Neural cell (in vitro differentiated cells): ENCODE measurements around the gene FGF4. TPM values are rescaled to one million over a fixed set of nuclear protein-coding genes. Genes with fewer than 3 reads are reported as not detected.

Source experiments
- H2AFZ ChIP-seq: fragments of 200-600, 300-800 bp; sonication (generic), shearing (Covaris generic); 2 replicates; pipeline ENCODE4 v1.6.0; 2014; ENCODE audit warnings: low read depth, mild to moderate bottlenecking, antibody characterized with exemption, low read length, moderate library complexity
- H3F3A ChIP-seq: fragments of 200-600 bp; shearing (Covaris generic); 2 replicates; pipeline ENCODE4 v1.6.1; 2016; ENCODE audit warnings: mild to moderate bottlenecking, moderate library complexity, mixed read lengths, antibody characterized with exemption, low read length; ENCODE audit not compliant: insufficient read depth, poor library complexity, severe bottlenecking
- H3K27ac ChIP-seq: fragments of 200-600, 300-800 bp; sonication (generic), shearing (Covaris generic); 2 replicates; pipeline ENCODE4 v1.5.1; 2014; ENCODE audit warnings: mild to moderate bottlenecking, low read length, moderate library complexity
- H3K27me3 ChIP-seq: fragments of 300-800, 200-600 bp; sonication (generic), shearing (Covaris generic); 2 replicates; pipeline ENCODE4 v1.6.0; 2014; ENCODE audit warnings: mild to moderate bottlenecking, low read depth, low read length, moderate library complexity; ENCODE audit not compliant: insufficient read depth
- H3K36me3 ChIP-seq: fragments of 300-800, 200-600 bp; sonication (generic), shearing (Covaris generic); 2 replicates; pipeline ENCODE4 v1.5.1; 2014; ENCODE audit warnings: mild to moderate bottlenecking, antibody characterized with exemption, low read length, moderate library complexity; ENCODE audit not compliant: insufficient read depth
- H3K4me2 ChIP-seq: fragments of 300-800, 200-600 bp; sonication (generic), shearing (Covaris generic); 2 replicates; pipeline ENCODE4 v1.6.0; 2014; ENCODE audit warnings: mild to moderate bottlenecking, low read length
- H3K4me3 ChIP-seq: fragments of 300-800, 200-600 bp; sonication (generic), shearing (Covaris generic); 2 replicates; pipeline ENCODE4 v1.5.1; 2014; ENCODE audit warnings: mild to moderate bottlenecking, low read length, moderate library complexity
- H3K79me2 ChIP-seq: fragments of 200-600 bp; shearing (Covaris generic); replicated peaks from 2 replicates; pipeline ENCODE4 v1.6.0; 2014; ENCODE audit warnings: mild to moderate bottlenecking, low read length, moderate library complexity; ENCODE audit not compliant: insufficient read depth
- H3K9ac ChIP-seq: fragments of 300-800, 200-600 bp; sonication (generic), shearing (Covaris generic); 2 replicates; pipeline ENCODE4 v1.6.1; 2016; ENCODE audit warnings: mild to moderate bottlenecking, low read length, mixed read lengths
- H3K9me2 ChIP-seq: fragments of 200-600 bp; shearing (Covaris generic); 2 replicates; pipeline ENCODE4 v1.6.1; 2016; ENCODE audit warnings: mild to moderate bottlenecking, low read length, mixed read lengths; ENCODE audit not compliant: insufficient read depth
- H3K9me3 ChIP-seq: fragments of 200-600, 300-800 bp; sonication (generic), shearing (Covaris generic); 2 replicates; pipeline ENCODE4 v1.6.1; 2016; ENCODE audit warnings: mild to moderate bottlenecking, mixed run types, low read length, moderate library complexity, mixed read lengths
- H4K20me1 ChIP-seq: fragments of 200-600 bp; shearing (Covaris generic); 2 replicates; pipeline ENCODE4 v1.6.1; 2016; ENCODE audit warnings: mild to moderate bottlenecking, mixed run types; ENCODE audit not compliant: insufficient read depth
- CTCF ChIP-seq: fragments of 450-650 bp; IDR thresholded peaks from 2 replicates; pipeline ENCODE4 v1.5.1; 2014; ENCODE audit warnings: antibody characterized with exemption, mild to moderate bottlenecking, moderate library complexity; ENCODE audit not compliant: poor library complexity, severe bottlenecking
- EP300 ChIP-seq: fragments of 450-650 bp; conservative IDR thresholded peaks from 2 replicates; pipeline ENCODE4 v1.6.1; 2014; ENCODE audit warnings: antibody characterized with exemption, mild to moderate bottlenecking, moderate library complexity; ENCODE audit not compliant: poor library complexity, severe bottlenecking
- EZH2 ChIP-seq: fragments of 200-600, 300-800 bp; shearing (Covaris generic), sonication (generic); IDR thresholded peaks from 2 replicates; pipeline ENCODE4 v1.6.1; 2014; ENCODE audit warnings: antibody characterized with exemption, low read length, borderline replicate concordance, mild to moderate bottlenecking; ENCODE audit not compliant: insufficient read depth, poor library complexity, severe bottlenecking
- MXI1 ChIP-seq: fragments of 450-650 bp; conservative IDR thresholded peaks from 2 replicates; pipeline ENCODE4 v1.6.1; 2014; ENCODE audit warnings: antibody characterized with exemption, mild to moderate bottlenecking; ENCODE audit not compliant: poor library complexity, severe bottlenecking
- POLR2AphosphoS5 ChIP-seq: IDR thresholded peaks from 2 replicates; pipeline ENCODE4 v1.6.1; 2012
- RAD21 ChIP-seq: fragments of 450-650 bp; conservative IDR thresholded peaks from 2 replicates; pipeline ENCODE4 v1.6.1; 2014; ENCODE audit warnings: antibody characterized with exemption, mild to moderate bottlenecking, moderate library complexity
- REST ChIP-seq: IDR thresholded peaks from 2 replicates; pipeline ENCODE4 v1.6.1; 2012; ENCODE audit warnings: borderline replicate concordance
- SMC3 ChIP-seq: fragments of 450-650 bp; conservative IDR thresholded peaks from 2 replicates; pipeline ENCODE4 v1.6.1; 2014; ENCODE audit warnings: antibody characterized with exemption, mild to moderate bottlenecking, moderate library complexity; ENCODE audit not compliant: poor library complexity
- TAF1 ChIP-seq: IDR thresholded peaks from 2 replicates; pipeline ENCODE4 v1.6.1; 2012; ENCODE audit warnings: low read depth
- polyA plus RNA-seq: library from polyadenylated mRNA; depleted of rRNA; stranded (reverse); fragments of >200 nt; gene quantifications from 2 replicates; pipeline ENCODE4 v1.2.3, GENCODE V29; 2014

FGF4 gene
- polyA plus RNA-seq, 1 donor from 2014 or later, result not detected

DNA sequence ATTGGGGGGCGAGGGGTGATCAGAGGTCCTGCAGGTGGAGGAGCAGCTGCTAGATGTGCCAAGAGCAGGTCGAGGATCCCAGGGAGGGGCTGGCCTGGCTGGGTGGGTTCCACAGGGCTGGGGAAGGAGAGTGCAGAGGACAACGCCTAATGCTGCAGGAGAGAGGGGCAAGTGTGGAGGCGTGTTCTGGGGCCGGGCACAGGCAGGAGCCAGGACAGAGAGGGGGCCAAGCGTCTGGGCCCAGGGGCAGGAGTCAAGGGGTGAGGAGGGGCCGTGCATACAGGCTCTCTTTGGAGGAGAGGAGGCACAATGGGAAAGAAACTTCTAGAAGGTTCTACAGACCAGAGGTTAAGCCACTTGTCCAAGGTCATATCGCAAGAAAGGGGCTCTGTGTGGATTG, 44.6 kb downstream of the FGF4 start:
- Histone ChIP-seq H3K4me2 (no peak overlapping the region), H3K4me3 (no peak overlapping the region), H3K9me3 (no peaks in the 10 kb centered on the region), H3K27ac (no peak overlapping the region), H3K9me2 (no peaks in the 10 kb centered on the region), H2AFZ (no peak overlapping the region), H3K36me3 (no peaks in the 10 kb centered on the region), H4K20me1 (no peaks in the 10 kb centered on the region), H3K9ac (no peak overlapping the region), H3K79me2 (no peaks in the 10 kb centered on the region), H3K27me3 (no peaks in the 10 kb centered on the region), H3F3A (no peaks in the 10 kb centered on the region)
- no peak for TF ChIP-seq POLR2AphosphoS5
- no peak for TF ChIP-seq EZH2
- no peak for TF ChIP-seq EP300
- no peak for TF ChIP-seq CTCF
- no peak for TF ChIP-seq TAF1
- no peak for TF ChIP-seq RAD21
- TF ChIP-seq MXI1, result no peak
- no peak for TF ChIP-seq REST
- no peak for TF ChIP-seq SMC3

DNA sequence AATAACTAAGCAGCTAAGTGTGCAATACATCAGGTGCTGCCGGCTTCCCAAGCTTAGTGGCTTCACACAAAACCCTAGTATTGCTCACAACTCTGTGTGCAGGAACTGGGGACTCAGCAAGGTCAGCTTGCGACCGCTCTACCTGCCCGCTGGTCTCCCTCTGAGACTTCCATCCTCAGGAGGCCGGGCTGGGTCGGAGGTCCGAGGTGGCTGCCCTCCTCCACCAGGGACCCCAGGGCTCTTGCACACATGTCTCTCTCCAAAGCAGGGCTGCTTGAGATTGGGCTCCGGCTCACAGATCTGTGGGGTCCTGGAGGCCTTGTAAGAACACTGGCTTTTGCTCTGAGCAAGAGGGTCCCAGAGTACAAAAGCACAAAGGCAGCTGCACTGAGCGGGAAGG, 45.9 kb downstream of the FGF4 start:
- no peaks in the 10 kb centered on the region for H3K9me3 ChIP-seq
- TF ChIP-seq EZH2 (no peak), TAF1 (no peak), EP300 (no peak), RAD21 (no peak), POLR2AphosphoS5 (no peak), CTCF (no peak), REST (no peak), MXI1 (no peak), SMC3 (no peak)
- no peaks in the 10 kb centered on the region for H3K36me3 ChIP-seq
- H3K4me2 ChIP-seq, result no peak overlapping the region
- no peak overlapping the region for H3K4me3 ChIP-seq
- H2AFZ ChIP-seq, result no peak overlapping the region
- H3F3A ChIP-seq, result no peaks in the 10 kb centered on the region
- no peak overlapping the region for H3K27ac ChIP-seq
- H3K27me3 ChIP-seq, result no peaks in the 10 kb centered on the region
- no peak overlapping the region for H3K9ac ChIP-seq
- no peaks in the 10 kb centered on the region for H3K79me2 ChIP-seq
- H3K9me2 ChIP-seq, result no peaks in the 10 kb centered on the region
- H4K20me1 ChIP-seq, result no peaks in the 10 kb centered on the region
